Subcutaneous adipose tissue (tissue), 4 donors: ENCODE results near the gene ERICH2. TPM values are rescaled to one million over a fixed set of nuclear protein-coding genes. Genes with fewer than 3 reads are reported as not detected.

Experiments
- CTCF ChIP-seq: fragments of 450-650 bp; IDR thresholded peaks from one replicate; pipeline ENCODE4 v1.5.1; 2016; ENCODE audit warnings: low read depth, mild to moderate bottlenecking, control low read depth, antibody characterized with exemption, moderate library complexity
- total RNA-seq, 4 donors: library from RNA; depleted of rRNA; stranded (reverse); fragments of >200 nt; gene quantifications; one replicate each; pipeline ENCODE4 v1.1.0, GENCODE V29; 2016

ERICH2 gene
- total RNA-seq, 4 donors from 2014 or later = 1.0 TPM; not detected in 3

GRCh38 chr2:170818752-170819470 lies 48.7 kb downstream of the ERICH2 start:
- no peak for TF ChIP-seq CTCF

DNA sequence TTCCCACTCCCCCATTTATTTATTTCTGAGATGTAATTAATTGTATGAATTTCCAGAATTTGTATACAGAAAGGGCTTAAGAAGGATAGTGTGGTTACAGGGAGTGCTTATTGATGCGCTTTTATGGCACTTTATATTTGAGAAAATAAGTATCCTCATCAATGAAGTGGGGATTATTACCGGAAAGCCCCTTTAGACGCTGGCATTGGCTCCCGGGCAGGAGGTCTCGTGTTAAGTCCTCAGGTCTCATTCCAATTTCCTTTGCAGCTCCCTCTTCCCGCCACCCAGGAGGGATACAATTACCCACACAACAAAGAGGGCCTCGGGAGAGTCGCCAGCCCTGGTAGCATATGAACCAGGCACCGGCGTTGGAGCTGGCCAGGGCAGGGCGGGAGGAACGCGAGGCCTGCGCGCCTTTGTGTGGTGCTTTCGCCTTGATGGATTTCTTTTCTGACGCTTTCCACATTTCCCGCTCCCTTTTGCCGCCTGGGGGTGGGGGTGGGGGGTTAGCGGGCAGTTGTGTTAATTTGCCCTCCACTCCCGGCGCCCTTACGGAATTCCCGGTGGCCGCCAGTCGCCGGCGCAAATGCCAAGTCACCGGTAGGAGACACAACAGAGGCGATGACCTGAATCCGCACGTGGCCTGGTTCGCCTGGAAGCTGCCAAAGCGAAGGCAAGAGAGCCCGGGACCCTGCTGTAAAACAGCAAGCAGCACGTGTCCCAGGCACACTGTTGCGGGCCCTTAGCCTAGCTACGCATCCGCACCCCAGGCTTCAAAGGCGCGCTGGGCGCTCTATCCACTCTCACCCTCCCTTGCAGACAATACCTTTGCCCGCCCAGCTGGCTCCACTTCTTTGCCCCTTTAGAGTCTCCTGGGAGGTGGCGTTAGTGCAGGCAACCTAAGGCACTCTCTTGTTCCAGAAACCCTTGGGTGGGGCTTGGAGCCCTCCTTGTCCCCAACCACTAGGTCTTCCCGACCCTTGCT lies 49.8 kb downstream of the ERICH2 start:
- TF ChIP-seq CTCF = no peak

DNA sequence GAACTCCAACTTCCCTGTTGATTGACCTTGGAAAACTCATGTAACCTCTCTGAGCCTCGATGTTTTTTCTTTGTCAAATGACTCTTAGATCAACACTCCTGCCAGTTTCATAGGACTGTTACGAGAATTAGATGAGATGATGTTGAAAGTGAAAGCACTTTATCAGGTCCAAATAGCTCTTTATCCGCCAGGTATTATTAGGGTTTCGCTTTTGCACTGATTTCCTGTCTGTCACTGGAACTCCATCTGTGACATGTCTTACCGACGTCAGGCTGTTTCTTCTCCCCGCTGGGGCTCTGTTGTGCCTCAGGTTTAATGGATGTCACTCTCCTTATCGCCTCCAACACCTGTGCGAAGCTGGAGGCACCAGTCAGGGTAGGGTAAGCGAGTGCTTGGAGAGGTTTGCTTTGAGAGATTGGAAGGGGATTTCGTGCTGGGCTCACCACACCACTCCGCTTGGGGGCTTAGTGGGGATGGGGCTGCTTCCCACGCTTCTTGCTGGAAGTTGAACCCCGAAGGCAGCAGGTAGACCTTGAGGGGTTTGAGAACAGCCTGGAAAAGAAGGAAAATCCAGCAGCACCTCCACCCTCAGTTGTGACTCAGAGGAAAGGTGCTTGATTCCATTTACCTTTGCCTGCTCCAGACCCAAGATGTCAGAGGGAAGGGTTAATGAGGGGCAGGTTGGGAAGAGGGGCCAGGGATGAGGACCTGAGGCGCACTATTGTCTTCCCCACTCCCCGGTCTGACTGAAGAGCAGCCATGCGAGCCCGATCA lies 50.8 kb downstream of the ERICH2 start:
- TF ChIP-seq CTCF = no peak

DNA sequence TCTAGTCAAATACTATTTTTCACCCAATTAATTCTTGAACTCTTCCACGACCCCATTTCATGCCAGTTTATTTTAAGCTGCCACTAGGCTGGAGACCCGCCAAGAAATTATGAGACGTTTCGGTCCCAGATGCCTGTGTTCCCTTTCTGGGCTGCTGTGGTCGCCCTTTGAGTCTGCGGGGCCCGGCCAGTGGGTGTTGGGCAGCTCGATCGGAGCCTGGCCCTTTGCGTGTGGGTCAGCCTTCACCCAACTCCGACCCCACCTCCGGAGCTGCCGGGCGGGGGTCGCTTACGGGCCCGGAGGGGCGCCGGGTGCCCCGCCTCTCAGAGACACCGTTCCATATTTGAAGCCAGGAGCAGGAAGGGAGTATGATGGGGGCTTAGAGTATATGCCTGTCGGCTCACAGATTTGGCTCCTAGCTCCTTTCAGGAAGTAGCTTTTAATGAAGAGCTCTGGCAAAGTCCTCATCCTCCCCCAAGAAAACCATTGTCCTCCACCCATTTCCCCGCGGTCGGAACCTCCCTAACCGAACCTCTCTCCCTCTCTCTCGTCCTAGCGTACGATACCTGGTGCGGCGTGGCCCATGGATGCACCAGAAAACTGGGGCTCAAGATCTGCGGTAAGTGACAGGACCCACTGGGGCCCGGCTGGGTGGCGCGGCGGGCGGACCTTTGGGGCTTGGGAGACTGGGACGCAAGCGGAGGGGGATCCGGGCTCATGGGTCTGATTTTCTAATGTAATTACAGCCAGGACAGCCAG lies 51.5 kb downstream of the ERICH2 start:
- no peak for TF ChIP-seq CTCF

GRCh38 chr2:170822290-170823087 lies 52.3 kb downstream of the ERICH2 start:
- TF ChIP-seq CTCF = no peak
